GM12878 (cell line): ENCODE data around the gene RAPGEF1.

Source experiments
- BCL11A ChIP-seq: IDR thresholded peaks from 2 replicates; pipeline ENCODE4 v1.6.1; 2011; ENCODE audit warnings: low read depth, low read length
- CTCF ChIP-seq, 3 experiments: IDR thresholded peaks in 2 of 3; conservative IDR thresholded peaks in 1 of 3; 2 replicates each; pipeline ENCODE4 v1.5.1; 2011; ENCODE audit warnings: low read depth in 3 of 3, low read length in 3 of 3, mild to moderate bottlenecking in 3 of 3, control low read depth in 2 of 3, moderate library complexity in 2 of 3, inconsistent platforms in 1 of 3, mixed read lengths in 1 of 3; ENCODE audit not compliant: control insufficient read depth in 2 of 3, insufficient read depth in 1 of 3; ENCODE audit errors: extremely low read depth in 1 of 3
- EZH2 ChIP-seq: IDR thresholded peaks from 2 replicates; pipeline ENCODE4 v1.6.1; 2012; ENCODE audit warnings: low read depth, mild to moderate bottlenecking, control low read depth, inconsistent platforms, low read length, borderline replicate concordance; ENCODE audit not compliant: control insufficient read depth
- HCFC1 ChIP-seq: fragments of 150-350 bp; IDR thresholded peaks from 2 replicates; pipeline ENCODE4 v1.6.1; 2014; ENCODE audit warnings: low read length
- MLLT1 ChIP-seq: fragments of 450-650 bp; IDR thresholded peaks from 2 replicates; pipeline ENCODE4 v1.6.1; 2016; ENCODE audit warnings: mild to moderate bottlenecking
- MXI1 ChIP-seq: fragments of 150-350 bp; IDR thresholded peaks from 2 replicates; pipeline ENCODE4 v1.6.1; 2011; ENCODE audit warnings: low read depth, mild to moderate bottlenecking, inconsistent platforms, low read length, improper control_type of control experiment
- MYC ChIP-seq: IDR thresholded peaks from 2 replicates; pipeline ENCODE4 v1.6.1; 2011; ENCODE audit warnings: mild to moderate bottlenecking, low read length, moderate library complexity, inconsistent platforms; ENCODE audit not compliant: insufficient read depth, insufficient replicate concordance, insufficient read length, severe bottlenecking
- PKNOX1 ChIP-seq: fragments of 450-650 bp; IDR thresholded peaks from 2 replicates; pipeline ENCODE4 v1.6.1; 2016; ENCODE audit warnings: mild to moderate bottlenecking
- POLR2A ChIP-seq: IDR thresholded peaks from 2 replicates; pipeline ENCODE4 v1.6.1; 2011; ENCODE audit warnings: low read depth, mild to moderate bottlenecking, low read length
- SPI1 ChIP-seq: IDR thresholded peaks from 2 replicates; pipeline ENCODE4 v1.6.1; 2011; ENCODE audit warnings: low read depth, mild to moderate bottlenecking, low read length, moderate library complexity, borderline replicate concordance; ENCODE audit not compliant: insufficient read depth
- TAF1 ChIP-seq: IDR thresholded peaks from 2 replicates; pipeline ENCODE4 v1.6.1; 2011; ENCODE audit warnings: mild to moderate bottlenecking, low read depth, low read length, borderline replicate concordance
- TARDBP ChIP-seq: IDR thresholded peaks from 2 replicates; pipeline ENCODE4 v1.6.1; 2016; ENCODE audit warnings: borderline replicate concordance
- TCF12 ChIP-seq: IDR thresholded peaks from 2 replicates; pipeline ENCODE4 v1.6.1; 2011; ENCODE audit warnings: low read depth, mild to moderate bottlenecking, low read length
- ZBTB33 ChIP-seq: fragments of 450-650 bp; IDR thresholded peaks from 2 replicates; pipeline ENCODE4 v1.6.1; 2017; ENCODE audit warnings: mild to moderate bottlenecking

GRCh38 chr9:131562032-131562959 is 177.6 kb downstream of the RAPGEF1 start:
- TF ChIP-seq TARDBP: no peak
- TF ChIP-seq EZH2: no peak
- no peak for TF ChIP-seq CTCF (IDR thresholded peaks at IDR 0.05 in 2 of 3, conservative IDR thresholded peaks at IDR 0.05 in 1 of 3; ENCODE audit: control insufficient read depth in 2 of 3, extremely low read depth in 1 of 3, insufficient read depth in 1 of 3, low read depth in 3 of 3, low read length in 3 of 3)
- no peak for TF ChIP-seq SPI1
- TF ChIP-seq TCF12: no peak
- TF ChIP-seq ZBTB33: no peak
- TF ChIP-seq MLLT1: no peak
- no peak for TF ChIP-seq MXI1
- no peak for TF ChIP-seq POLR2A
- no peak for TF ChIP-seq TAF1
- no peak for TF ChIP-seq MYC
- no peak for TF ChIP-seq PKNOX1
- TF ChIP-seq HCFC1: no peak
- no peak for TF ChIP-seq BCL11A
